Midbrain (tissue), 1 donor: ENCODE results near the gene P4HB.

Experiments
- DNase-seq: peaks from one replicate; lab custom pipeline; 2025; lab: John Stamatoyannopoulos, UW

Gene P4HB

GRCh38 chr17:81859906-81860755, at the start of gene P4HB:
Gene P4HB (minus strand): TSS chr17:81860535. CDS start chr17:81860471, 64 bp downstream.
- no peak for DNase-seq

- no peak for DNase-seq
Measured at GRCh38 chr17:81909231-81909630, 48.9 kb upstream of the P4HB start.

- DNase-seq, result no peak
Measured at GRCh38 chr17:81908793-81909192, 48.5 kb upstream of the P4HB start.

- no peak for DNase-seq
Measured at GRCh38 chr17:81907219-81908145, 47.1 kb upstream of the P4HB start.

- no peak for DNase-seq
Measured at GRCh38 chr17:81906476-81907218, 46.3 kb upstream of the P4HB start.

- DNase-seq, result no peak
Measured at GRCh38 chr17:81905993-81906392, 45.7 kb upstream of the P4HB start.

- DNase-seq, result no peak
Measured at GRCh38 chr17:81905424-81905875, 45.1 kb upstream of the P4HB start.

GRCh38 chr17:81904600-81905423, 44.5 kb upstream of the P4HB start:
- DNase-seq, result no peak

GRCh38 chr17:81903896-81904599, 43.7 kb upstream of the P4HB start:
- DNase-seq, result no peak

GRCh38 chr17:81903415-81903831, 43.1 kb upstream of the P4HB start:
- no peak for DNase-seq

GRCh38 chr17:81902653-81903414, 42.5 kb upstream of the P4HB start:
- no peak for DNase-seq

GRCh38 chr17:81902023-81902652, 41.8 kb upstream of the P4HB start, which contains the start of gene NPB:
Gene NPB (plus strand): TSS chr17:81902238. CDS start chr17:81902278, 40 bp downstream.
- no peak for DNase-seq

- no peak for DNase-seq
Measured at GRCh38 chr17:81901167-81902022, 41.1 kb upstream of the P4HB start.

- no peak for DNase-seq
Measured at GRCh38 chr17:81900181-81900820, 40.0 kb upstream of the P4HB start.

GRCh38 chr17:81899514-81900166, 39.3 kb upstream of the P4HB start:
- no peak for DNase-seq

- no peak for DNase-seq
Measured at GRCh38 chr17:81898885-81899284, 38.5 kb upstream of the P4HB start.
